Middle frontal gyrus (tissue), 1 donor: ENCODE measurements around the gene KCND3.

Experiments used
- DNase-seq: peaks from one replicate; pipeline ENCODE4 v3.0.0-alpha.2; 2015; ENCODE audit warnings: low spot score; ENCODE audit errors: extremely low spot score

The KCND3 gene

DNA sequence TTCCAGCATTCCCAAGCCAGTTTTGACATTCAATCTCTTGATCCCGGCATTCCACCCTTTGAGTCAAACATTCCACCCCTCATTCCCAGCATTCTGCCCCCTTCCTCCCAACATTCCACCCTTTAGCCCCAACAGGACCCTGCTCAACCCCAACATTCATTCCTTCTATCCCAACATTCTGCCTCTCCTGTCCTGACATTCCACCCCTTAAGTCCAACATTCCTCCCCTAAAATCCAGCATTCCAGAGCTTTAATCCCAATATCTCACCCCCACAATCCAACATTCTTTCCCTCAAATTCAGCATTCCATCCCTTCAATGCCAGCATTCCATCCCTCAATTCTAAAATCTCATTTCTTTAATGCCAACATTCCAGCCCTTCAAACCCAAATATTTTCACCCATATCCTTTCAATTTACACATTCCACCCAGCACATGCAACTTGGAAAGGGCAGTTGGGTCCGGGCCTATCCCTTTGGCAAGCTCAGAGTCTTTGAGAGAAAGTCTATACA, 210.9 kb downstream of the KCND3 start:
- DNase-seq, result no peak

DNA sequence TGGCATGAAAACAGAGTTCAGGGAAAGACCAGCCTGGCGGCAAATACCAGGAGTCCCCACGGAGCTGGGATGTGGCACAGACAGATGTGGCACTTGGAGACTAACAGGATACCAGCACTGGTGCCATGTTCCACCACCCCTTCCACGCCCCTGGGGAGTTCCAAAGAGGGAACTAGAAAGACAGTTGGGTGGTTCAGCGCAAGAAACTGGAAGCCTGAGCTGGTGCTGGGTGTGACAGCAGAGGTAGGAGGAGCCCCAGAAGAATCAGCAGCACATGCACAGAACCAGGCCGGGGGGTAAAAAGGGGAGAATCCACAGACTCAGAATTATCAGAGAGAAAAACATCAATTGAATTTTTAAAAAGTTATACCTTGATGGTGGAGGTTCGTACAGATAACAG, 211.4 kb downstream of the KCND3 start:
- no peak for DNase-seq

DNA sequence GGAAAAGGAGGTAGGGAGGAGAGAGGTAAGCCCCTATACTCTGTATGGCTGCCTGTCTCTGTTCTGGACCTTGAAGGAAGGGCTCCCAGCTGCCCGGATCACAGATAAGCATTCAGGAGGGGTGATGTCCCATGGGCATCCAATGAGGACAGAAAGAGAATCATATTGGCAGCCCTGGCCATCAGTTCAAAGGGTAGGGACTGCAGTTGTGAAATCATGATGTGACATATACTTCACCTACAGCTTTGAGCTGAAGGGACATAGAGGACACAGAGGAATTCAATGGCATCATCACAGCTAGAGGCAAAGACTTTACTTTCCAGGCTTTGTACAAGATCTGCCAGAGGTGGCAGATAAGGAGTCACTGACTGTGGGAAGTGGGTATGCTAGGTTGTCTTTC, 212.2 kb downstream of the KCND3 start:
- no peak for DNase-seq

DNA sequence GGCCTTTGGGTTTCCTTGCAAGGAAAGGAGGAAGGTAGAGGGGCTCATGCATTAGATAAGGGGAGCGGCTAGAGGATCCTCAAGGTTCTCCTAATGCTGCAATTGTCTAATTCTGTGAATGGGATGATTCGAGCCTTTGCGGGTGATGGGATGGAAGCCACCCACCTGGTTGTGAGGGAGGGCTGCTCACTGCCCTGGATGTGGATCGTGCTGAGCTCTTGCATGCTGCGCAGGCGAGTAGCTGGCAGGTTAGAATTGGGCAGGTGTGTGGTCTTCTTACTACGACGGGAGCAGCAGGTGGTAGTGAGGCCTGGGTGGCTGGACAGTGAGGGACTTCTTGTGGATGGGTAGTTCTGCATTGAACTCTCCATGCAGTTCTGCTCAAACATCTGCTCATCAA, 212.6 kb downstream of the KCND3 start:
- no peak for DNase-seq

DNA sequence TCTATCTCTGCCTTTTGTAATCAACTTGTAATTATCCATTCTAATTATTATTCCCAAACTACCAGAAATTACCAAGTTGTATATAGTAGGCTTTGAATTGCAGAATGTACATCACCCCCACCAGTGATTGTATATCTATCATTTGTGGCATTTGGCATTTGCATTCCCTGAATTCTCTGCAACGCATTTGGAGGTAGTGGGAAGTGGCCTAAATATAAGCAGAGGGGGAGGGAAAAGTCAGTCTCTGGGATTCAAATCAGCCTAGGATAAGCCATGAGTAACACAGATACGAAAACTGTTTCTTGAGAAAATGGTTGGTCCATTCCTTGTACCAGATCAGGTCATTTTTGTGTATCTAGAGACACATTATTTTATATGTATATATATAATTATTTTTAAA, 213.1 kb downstream of the KCND3 start:
- no peak for DNase-seq

DNA sequence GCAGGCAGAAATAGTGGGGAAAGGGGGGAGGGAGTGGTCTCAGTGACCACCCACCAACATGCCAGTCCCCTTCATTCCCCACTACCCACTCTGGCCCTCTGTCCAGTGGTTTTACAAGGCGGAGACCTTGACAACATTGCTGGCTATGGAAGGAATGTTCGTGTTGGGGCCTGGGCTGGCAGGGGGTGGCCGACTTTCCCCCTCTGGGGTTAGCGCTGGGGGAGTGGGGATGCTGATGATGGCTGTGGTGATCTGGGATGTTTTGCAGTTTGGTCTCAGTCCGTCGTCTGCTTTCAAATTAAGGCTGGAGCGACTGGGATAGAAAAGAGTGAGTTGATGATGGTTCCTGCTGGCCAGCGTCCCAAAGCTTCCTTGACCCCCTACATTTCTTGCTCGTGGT, 213.5 kb downstream of the KCND3 start:
- DNase-seq, result no peak

DNA sequence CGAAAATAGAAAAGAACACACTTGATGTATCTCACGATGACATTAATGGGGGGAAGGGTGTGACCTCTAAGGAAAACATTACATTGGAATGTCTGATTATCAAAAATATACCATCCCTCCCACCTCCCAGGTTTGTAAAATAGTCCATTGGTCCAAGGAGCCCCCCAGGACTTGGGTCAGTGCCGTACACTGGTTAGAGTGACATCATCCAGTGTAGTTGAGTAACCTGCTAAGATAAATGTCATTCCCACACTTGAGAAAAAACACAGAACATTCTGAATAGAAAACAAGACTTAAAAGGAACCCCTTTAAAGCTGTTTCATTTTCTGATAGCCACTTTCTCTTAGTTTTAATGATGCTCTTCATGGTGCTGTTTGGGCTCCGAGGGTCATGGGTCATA, 218.6 kb downstream of the KCND3 start:
- no peak for DNase-seq

DNA sequence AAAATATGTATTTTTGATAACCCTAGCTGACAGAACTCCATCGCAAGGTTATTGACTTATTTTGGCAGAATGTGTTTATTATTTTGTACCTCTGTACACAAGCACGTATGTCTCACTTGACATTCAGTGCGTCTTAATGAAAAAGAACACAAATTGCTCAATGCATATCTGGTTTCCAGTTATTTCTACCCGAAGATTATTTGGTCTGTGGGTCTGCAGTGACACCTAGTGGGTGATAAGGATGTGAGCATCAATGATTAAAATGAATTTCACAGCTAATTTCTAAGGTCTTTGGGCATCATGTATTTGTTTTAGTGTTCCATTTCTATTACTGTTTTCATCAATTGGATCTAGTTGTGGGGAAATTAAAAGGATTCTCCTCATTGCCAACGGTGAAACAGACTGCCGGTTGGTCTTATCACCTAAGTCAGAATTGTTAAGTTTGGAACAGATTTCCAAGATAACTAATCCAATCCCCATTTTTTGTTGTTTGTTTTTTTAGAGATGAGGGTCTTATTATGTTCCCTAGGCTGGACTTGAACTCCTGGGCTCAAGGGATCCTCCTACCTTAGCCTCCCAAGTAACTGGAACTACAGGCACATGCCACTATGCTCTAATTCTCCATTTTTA, 219.8 kb downstream of the KCND3 start:
- DNase-seq, result peak; percentile 52

DNA sequence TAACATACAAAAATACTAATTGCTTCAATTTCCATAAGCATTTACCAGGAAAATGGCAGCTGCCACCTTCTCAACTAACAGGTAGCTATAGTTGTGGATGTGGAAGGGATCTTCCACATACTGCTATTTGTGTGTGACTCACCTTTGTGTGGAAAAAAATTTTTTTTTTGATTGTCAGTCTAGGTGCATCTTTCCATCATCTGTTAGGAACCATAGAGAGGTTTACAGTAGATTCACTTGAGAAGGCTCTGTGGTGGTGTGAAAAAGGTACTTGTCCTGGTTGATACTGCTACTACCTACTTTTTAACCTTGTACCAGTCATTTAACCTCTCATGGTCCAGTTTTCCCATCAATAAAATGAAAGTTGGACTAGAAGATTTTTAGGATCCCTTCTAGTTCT, 220.8 kb downstream of the KCND3 start:
- no peak for DNase-seq

DNA sequence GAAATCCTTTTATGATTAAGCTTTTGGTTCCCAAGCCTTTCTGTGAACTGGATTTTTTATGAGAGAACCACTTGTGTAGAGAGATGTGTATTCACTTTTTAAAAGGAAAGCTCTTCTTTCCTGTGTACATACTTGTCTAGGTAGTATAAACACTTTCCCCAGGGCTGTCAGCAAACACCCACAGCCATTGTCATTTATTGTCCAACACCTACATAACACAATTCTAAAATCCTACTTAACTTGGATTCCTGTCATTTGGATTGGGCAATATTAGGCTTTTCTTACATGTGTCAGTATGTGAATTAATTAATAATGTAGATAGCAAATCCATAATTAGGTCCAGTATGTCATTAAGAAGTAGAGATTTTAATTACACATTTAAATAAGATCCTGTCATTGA, 221.4 kb downstream of the KCND3 start:
- no peak for DNase-seq

DNA sequence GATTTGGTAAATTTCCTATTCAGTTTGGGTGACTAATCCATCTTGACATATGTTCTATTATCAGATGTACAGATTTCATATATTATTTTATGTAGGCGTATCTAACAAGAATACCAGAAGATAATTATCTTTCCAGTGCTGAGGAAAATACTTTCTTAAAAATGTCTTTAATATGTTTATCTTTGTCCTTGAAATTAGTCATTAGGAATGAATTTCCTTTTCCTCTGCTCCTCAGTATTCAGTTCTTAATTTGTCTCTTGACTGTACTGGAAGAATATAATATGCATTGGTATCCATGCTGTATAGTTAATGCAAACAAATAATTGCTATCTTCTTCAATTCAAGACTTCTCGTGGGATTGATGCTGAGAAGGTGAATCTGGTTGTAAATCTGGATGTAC, 227.1 kb downstream of the KCND3 start:
- no peak for DNase-seq

DNA sequence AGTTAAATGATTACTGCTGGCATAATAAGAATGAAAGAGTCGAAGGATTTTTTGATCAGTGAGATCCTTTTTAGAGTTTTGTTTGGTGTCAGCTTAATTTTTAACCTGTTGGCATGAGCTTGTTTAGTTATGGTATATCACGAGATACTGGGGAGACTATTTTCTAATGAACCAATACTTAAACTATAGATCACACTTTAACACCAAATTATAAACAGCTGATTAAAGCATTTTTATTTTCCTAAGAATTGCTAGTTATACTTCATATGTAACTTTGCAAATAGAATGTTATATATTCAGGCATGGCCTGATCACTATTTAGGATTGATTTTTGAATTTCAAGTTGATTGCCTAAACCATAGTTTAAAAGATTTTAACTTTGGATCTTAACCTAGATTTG, 227.8 kb downstream of the KCND3 start:
- DNase-seq, result no peak

DNA sequence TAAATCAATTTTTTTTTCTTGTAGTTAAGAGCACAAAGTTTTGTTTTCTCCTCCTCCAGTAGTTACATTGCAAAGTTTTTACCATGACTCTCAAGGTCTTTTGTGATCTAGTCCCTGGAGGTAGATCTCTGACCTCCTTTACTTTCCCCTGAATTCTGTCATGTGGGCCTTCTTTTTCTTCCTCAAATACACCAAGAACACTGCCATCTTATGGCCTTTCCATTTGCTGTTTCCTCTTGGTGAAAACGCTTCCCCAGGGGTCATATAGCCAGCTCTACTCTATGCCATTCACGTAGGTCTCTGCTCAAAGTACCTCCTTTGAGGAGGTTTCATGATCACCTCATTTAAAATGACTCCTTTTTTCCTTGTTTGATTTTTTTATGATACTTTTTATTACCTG, 231.1 kb downstream of the KCND3 start:
- no peak for DNase-seq

DNA sequence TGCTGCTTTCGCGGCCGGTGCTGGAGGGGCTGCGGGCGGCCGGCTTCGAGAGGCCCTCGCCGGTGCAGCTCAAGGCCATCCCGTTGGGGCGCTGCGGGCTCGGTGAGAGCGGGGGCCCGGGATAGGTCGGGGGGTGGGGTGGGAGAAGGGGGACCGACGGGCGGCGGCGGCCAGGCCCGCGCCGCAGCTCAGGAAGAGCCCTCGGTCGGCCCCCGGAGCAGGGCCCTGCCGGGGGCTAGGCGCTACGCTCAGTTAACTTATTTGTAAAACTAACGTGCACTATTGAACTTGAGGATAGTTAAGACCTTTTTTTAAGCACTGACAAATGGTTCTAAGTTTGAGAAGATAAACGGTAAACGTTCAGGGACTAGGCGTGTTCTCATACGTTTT, 233.3 kb downstream of the KCND3 start:
- no peak for DNase-seq

DNA sequence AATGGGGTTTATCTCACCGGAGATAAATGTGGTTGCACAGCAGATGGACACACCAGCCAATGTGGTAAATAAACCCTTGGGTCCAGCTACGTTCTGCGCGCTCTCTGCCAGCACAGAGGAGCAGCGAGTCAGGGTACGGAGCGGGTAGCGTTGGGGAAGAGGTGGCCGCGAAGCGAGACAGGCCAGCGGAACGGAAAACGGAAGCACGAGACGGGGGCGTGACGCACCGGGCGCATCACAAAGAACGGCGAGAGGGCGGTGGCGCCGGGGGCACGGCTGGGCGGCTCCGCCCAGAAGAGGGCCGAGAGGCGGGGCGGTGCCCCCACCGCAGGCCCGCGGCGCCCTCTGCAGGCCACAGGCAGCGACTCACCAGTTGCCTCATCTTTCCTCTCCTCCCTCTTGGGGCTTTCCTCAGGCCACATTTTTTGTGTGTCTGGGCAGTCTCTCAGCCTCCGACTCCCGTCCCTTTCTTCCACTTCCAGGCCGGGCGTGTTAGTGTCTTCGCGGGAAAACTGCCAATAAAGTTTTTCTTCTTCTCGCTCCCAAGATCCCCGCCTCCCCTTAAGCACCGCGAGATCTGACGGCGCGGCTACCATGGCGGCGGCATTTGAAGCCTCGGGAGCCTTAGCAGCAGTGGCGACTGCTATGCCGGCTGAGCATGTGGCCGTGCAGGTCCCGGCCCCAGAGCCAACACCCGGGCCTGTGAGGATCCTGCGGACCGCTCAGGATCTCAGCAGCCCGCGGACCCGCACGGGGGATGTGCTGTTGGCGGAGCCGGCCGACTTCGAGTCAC, 233.9 kb downstream of the KCND3 start, which contains the start of gene DDX20:
DDX20 (plus strand) TSS at position 571 of the 793 bp plus-strand sequence; CDS start at position 595, 24 bp downstream.
- DNase-seq, result peak; percentile 82

DNA sequence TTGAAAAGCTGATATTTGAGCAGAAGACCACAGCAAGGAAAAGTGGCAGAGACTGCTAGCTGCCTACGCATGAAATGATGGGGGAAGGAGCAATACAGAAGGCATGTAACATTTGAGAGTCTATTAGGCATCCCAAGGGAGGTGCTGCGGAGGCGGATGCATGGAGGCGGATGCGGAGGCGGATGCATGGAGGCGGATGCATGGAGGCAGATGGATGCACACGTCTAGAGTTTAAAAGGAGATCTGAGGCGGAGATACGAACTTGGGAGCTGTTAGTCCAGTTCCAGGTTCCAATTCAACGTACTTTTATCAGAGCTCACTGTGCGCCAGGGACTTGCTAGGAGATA, 234.5 kb downstream of the KCND3 start:
- no peak for DNase-seq

DNA sequence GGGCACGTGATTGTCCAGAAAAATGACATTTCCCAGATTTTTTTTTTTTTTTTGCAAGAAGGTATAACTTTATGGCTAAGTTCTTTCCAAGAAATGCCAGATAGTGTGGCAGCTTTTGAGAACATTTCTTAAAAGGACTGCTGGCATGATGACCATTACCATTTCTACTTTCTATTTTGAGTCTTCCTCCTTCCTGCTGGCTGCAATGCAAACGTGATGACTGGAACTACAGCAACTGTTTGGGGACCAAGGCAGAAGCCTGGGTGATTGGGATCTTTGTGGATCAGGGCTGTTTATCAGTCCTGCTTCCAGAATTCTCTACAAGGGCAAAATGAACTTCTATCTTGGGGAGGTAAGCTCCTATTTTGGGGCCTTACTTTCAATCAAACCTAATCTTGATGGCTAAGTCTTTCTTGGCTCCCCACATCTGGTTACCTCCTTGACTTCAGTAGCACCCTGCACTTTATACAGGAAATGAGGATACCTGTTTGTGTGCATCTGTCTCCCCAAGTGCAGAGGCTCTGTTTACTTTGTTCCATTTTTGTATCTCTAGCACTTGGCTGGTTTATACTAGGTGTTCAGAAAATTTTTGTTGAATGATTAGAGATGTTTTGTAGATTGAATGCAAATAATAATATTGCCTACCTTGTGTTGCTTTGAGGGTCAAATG, 237.4 kb downstream of the KCND3 start:
- no peak for DNase-seq

DNA sequence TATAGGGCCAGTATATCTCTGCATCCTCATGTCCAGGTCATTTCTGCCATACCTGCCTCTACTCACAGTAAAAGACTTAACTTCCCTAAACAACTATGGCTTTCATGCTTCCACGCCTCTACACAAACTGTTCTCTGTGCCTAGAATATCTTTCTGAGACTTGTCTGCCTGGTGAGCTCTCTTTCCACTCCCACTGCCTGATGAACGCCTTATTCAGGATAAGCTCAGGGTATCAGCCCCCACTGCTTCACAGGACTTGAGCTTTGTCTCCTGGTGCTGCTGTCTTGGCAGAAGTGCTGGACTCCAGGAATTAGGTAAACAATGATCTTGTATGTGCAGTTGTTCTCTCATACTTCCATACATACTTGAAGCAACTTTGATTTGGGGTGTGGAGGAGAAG, 238.6 kb downstream of the KCND3 start:
- DNase-seq, result no peak

DNA sequence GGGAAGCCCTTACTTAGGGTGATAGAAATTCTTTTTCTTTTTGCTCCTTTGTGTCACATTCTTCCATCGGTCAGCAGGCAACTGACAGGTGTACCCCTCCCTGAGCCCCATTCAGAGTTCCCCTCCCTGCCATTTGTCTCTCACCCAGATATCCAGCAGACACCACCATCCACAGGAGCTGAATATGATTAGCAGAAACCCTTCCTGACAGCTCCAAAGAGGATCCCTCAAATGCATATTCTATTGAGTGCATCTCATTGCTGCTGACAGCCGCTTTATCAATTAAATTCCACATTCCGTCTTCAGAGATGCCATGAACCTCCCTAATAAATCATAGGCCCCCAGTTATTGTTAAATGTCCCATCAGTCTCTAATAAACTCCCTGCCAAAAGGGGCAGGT, 239.8 kb downstream of the KCND3 start:
- DNase-seq, result no peak

DNA sequence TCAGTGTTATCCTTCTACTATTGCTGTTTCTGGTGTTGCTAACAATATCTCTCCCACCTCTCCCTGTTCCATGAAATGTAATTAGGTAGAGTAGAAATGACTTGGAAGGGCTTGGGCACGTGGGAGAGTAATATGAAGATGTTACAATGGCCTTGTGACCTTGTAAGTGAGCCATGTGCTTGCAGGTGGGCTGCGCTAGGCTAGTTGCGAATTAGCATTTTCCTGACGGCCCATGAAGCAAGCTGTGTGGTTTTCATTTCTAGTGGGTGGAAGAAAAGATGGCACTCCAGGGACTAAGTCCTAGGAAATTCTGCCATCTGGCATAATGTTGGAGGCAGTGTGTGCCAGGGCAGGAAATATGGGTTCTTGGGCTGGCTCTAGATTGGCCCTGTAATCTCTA, 241.5 kb downstream of the KCND3 start:
- no peak for DNase-seq

DNA sequence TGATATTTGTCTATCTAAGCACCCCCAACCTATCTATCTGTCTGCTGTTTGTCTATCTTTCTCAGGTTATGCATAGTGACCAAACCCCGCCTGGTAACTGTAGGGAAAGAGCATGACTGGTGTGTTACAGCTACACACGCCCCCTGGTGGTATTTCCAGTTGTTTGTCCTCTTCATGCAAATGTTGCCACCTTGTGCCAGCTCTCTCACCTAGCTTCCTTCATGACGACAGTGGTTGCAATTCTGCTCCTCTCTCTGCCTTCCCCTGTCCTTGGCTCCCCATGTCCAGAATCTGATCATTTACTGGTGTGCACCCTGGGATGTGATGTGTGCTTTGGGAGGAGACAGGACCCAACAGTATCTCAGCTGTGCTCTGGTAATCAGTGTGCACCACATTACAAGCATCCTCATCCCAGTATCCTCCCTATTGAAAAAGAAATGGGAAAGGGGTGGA, 242.2 kb downstream of the KCND3 start:
- no peak for DNase-seq

DNA sequence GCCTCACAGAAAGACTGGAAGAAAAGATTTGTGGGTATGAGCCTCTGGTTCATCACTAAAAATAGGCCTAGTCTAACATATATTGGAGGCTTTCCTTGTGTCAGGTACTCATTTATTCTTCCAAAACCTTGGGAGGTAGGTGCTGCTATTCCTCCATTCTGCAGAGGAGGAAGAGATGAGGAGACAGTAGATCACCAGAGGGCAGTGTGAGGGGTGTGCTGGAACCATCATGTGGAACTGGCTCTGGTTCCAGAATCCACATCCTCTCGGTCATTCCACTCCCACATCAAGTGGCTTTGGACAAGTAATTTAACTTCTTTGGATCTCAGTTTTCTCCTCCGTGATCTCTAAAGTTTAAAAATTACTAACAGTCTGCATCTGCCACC, 242.9 kb downstream of the KCND3 start:
- no peak for DNase-seq
